Medulla oblongata (tissue), 1 donor: Measurements from ENCODE around the gene SLU7.
A peak's percentile ranks its signal among the peaks of the same experiment; 100 is the strongest.

ENCODE experiments used
- DNase-seq: peaks from one replicate; pipeline ENCODE4 v3.0.0-alpha.2; 2015; ENCODE audit errors: extremely low spot score

Gene SLU7

DNA sequence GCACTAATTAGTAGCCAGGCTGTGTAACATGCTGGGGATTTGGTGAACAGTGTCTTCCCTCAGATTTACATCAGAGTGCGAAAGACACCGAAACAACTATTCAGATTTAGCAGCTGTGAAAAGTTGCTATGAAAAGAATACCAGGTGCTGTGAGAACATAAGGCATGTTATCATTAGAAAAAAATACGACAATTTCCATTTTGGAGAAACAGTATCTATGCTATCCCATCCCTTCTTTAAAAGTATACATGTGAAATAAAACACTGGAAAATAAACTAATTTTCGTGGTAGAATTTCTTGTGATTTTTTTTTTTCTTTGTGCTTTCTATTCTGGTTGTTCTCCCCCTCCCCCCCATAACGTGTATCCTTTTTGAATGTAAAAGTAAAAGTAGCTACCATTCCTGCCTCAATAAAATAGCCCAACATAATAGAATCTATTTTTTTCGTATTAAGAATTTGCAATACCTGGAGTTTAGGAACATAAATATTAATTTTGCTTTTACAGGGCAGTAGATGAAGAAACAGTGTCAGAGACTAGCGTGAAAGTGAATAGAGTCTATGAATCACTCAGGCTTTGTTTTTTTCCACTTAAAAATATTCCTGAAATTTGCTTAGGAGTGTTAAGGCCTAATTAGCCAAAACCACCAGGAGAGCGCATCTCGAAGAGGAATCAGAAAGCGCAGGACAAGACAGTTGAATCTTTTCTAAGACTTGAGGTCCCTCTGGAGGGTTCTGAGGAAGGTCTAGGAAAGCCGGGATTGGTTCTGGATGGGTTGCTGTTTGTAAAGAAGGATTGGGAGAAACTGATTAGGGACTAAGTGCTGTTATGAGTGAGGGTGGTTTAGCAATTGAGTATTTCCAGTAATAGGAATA is 813 bp upstream of the SLU7 start:
- DNase-seq, result peak; percentile 17

DNA sequence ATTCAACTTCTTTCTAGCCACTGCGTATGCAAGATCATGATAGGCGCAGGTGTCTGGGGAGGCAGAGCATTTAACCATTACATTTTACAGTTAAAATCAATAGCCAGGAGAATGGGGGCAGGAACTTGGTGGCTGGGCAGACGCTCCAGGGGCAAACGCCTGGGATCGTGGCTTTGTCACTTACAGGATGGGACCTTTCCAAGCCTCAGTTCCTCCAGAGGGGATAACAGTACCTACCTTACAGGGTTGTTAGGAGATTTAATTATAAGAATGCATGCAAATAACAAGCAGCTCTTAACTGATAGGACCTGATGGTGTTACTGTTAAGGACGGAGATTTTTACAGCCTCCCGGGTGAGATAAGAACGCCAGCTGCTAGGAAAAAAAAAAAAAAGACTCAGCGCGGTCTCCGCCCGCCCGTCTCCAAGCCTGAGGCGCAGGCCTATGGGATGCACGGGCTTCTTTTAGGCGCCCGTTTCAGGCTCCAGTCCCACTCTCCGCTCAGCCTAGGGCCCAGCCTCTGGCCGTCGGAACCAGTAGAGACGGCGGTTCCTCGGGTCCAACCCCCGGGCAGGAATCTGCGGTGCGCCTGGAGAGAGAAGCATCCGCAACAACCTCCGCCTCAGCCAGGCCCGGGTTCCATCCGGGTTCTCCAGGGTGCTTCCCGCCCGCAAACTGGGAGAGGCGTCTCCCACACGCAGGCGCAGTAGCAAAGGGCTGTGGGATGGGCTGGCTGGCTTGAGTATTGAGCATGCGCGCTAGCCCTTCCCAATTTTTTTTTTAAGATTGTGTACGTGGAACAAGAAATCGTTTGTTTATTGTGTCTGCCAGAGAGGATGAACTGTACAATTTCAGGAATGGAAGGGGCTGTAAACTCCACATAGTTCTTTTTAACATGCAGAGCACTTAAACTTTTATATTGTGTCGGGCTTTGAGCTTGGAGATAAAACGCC is 19.2 kb downstream of the SLU7 start, which contains the start of gene FAM200C:
FAM200C (minus strand) TSS at position 653 of the 952 bp plus-strand sequence. CDS start 4,564 bp downstream, outside the sequence.
- peak; percentile 96 for DNase-seq

DNA sequence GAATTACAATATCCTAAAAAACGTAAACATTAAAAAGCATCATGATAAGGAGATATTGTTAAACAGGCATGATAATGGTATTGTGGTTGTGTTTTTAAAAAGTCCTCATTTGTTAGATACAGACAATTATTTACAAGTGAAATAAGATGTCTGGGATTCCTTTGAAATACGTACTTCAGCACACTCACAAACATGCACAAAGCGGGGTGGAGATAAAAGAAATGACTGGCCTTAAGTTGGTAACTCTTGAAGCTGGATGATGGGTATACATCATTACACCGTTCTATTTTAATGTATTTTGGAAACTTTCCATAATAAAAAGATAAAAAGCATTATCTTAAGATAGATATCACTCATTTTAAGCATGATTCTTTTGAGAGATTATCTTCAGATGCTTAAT is 20.1 kb downstream of the SLU7 start:
- no peak for DNase-seq

DNA sequence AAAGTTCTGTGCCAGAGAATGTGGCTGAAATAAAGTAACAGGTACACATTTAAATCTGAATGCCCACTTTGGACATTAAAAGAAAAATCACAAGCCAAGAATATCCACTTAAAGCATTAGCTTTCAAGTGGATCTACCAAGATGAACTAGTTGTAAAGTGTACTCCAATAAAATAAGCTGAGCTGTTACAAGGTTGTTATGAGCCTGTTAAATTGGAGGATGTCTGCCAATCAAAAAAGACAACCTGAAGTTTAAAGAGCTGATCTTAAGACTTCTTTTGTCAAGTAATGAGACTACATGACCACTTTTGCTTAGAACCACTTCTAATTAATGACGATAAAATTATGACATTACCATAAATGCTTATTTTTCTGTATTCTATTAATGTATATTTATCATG is 21.4 kb downstream of the SLU7 start:
- no peak for DNase-seq

DNA sequence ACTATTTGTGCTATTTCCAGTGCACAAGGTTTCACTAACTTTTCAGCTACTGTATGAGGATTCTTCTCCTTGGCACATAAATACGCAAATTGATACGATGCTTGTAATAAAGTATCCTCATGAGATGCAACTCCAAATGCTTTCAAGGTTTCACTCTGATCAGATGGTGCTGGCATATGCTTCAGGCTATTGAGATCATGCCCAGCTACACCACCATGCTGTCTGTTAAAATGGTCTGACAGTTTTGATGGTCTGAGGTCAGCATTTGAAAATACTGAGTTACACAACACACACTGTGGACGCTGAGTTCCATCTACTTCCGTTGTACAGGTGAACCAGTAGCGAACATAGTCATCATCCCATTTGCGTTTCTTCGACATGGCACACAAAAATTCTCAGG is 23.8 kb downstream of the SLU7 start:
- DNase-seq, result no peak

DNA sequence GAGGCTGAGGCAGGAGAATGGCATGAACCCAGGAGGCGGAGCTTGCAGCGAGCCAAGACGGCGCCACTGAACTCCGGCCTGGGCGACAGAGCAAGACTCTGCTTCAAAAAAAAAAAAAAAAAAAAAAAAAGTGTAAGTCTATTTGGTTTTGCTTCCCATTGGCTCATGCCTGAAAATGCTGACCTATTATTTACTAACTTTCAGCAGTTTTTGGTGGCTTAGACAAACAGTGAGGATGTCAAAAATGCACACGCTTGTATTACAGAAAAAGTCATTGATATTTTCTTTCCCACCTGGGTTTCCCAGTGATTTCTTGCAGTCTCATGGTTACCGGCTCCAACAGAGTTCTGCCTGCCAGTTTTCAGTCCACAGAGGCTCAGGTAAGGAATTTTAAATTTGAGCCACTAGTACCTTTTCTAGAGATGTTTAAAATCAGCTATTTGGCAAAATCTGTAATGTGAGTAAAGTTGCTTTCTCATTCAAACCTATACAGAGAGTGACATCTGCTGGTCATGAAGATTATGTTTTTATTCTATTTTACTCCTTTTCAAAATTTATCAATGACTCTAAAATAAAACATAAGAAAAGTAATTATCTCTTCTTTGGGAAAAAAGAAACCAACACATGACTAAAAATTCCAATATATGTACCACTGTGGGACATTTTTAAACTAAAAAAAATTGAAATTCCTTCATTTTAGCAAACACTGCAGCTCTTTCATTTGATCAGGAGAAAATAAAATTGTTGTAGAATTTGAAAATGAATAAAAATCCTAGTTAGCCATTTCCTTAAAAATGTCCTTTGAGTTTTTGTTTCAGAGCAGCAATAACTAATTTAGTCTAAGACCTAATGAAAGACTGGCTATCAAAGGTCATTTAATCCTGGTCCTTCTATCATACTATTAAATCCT is 27.8 kb downstream of the SLU7 start:
- DNase-seq, result peak; percentile 34

DNA sequence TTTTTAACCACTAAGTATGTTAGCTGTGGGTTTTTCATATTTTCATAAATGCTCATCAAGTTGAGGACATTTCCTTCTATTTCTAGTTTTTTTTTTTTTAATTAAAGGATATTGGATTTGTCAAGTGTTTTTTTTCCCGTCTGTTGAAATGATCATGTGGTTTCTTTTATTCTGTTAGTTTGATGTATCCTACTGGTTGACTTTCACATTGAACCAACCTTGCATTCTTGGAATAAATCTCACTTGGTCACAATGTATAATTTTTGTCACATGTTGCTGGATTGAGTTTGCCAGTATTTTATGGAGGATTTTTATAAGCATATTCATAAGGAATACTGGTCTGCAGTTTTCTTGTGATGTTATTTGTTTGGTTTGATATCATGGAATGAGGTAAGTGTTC is 31.4 kb downstream of the SLU7 start:
- DNase-seq, result no peak

DNA sequence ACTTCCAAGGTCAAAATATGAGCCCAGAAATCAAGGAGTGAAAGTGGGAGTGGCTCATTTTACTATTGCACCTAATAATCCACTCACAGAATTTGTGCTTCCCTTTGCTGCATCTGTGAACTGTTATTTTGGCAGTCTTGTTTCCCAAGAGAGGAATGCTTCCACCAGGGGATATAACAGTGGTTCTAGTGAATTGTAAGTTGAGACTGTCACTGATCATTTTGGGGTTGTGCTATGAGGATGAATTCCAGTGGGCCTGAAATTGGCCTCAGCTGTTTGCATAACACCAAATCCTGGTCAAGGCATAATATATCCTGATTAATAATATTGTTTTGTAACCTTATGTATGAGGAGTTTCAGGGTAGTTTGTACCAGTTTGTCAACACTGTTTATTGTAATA is 33.4 kb downstream of the SLU7 start:
- no peak for DNase-seq

DNA sequence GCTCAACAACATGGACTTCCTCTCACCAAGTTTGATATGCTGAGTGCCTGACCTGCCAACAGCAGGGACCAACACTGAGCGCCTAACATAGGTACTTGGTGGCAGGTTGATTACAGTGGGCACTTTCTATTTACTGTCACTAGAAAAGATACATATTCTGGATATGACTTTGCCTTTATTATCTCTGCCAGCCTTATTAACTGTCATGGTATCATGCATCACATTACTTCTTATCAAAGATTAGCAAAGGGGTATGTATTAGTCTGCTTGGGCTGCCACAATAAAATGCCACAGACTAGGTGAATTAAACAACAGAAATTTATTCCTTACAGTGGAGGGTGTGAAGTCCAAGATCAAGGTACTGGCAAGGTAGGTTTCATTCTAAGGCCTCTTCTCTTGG is 34.2 kb downstream of the SLU7 start:
- no peak for DNase-seq

DNA sequence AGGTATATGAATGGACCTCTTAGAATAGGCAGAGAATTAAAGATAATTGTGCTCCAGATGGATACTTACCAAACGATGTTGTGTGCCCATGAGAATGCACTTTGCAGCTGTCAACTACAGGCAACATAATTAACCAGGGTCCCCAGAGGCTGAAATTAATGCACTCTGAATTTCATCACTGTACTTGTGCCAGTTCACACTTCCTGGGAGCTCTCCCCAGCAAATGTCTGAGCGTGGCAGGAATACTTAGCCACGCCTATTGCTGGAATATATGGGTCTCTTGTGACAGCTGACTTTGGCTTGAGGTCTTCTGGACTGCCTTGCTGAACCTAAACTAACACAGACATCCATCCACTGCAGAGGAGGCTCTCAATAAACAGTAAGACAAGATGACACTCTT is 36.5 kb downstream of the SLU7 start:
- DNase-seq, result no peak

DNA sequence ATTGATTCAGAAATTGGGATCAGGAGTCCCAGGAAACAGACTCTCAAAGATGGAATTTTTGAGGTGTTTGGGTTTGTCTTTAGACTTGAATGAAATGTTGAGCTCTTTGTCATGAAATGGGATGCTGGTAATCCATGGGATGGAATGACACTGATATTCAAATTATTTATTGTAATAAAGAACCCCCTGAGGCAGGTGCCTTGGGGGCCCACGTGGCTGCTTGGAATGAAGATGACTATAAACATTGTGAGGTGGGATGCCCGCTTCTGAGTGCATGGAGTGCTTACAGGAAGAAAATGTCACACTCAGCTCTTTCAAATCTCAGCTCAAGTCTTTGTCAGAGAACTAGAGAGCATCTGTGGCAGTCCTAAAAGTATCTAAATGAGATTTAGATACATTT is 38.8 kb downstream of the SLU7 start:
- DNase-seq, result no peak

DNA sequence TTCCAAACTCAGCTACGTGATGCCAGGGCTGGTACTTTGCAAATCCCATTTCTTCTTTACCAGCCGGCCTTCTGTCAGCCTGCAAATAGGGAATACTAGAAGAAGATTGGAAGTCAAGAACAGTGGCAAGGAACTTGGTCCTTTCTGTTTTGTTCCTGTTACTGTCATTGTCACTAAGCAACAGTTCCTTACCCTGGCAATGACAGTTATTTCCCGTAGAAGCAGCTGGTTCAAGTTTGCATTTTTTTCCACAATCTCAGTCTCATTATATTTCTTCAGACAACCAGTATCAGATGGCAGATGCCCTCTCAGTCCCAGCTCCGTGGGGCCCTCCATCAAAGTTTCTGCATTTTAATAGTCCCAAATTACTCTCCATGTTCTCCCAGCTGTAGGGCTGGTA is 39.4 kb downstream of the SLU7 start:
- no peak for DNase-seq

DNA sequence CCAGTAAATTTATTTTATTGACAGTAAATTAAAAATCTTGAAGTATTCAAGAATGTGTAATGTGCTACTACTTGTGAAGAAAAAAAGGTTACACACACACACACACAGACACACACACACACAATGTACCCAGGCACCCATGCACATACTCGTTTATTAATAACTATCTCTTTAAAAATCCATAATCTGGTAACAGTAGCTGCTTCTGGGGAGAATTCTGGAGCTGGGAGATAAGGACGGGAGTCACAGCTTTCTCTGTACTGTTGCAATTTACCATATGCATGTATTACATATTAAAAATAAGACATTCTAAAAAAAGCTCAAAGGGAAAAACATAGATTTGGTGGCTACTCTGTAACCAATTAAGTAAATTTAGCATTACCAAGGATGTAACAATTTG is 40.6 kb downstream of the SLU7 start:
- no peak for DNase-seq

DNA sequence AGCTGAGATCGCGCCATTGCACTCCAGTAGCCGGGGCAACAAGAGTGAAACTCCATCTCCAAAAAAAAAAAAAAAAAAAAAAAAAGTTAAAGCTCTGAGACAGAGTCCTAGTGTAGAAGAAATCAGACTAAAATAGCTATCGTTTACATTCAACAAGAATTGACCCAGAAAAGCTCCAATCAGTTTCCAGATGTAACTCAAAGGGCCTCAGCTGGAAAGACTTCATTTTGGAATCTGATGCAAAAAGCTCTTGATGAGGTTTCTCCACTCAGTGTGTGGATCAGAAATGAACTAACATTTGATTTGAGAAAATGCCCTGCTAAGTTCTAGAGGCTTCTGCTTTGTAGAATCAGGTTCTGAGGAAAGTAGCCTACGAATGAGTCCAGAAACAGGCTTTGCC is 41.2 kb downstream of the SLU7 start:
- no peak for DNase-seq

DNA sequence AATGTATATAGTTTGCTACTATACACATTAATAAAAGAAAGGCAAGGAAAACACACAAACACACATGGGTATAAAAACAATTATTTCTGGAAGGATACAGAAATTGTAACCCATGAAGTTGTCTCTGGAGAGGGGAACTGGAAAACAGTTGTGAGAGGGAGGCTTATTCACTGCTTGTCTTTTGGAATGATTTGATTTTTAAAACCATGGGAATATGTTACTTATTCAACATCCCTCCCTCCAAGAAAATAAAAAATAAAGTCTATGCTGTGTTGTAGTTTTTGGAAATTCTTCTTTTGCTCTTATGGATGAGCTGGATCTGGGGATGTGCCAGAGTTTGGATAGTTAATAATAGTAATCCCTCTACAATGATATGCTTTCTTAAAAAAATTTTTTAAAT is 42.5 kb downstream of the SLU7 start:
- DNase-seq, result no peak

DNA sequence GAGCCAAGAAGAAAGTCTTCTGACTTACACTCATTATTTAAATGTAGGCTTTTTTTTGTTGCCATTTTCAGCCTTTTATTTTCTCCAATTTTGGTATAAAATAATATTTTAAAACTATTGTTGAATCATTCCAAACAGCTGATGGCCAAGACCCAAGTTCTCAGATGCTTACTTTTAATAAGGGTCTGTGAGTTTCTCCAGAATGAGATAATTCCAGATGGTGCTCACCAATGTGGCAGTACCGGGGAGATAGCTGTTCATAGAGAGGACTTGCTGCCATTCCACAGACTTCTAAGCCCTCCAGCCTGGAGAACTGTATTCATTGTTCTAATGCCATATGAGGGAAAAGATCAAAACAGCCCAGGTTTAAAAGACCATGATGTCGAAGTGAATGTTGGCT is 43.2 kb downstream of the SLU7 start:
- no peak for DNase-seq

DNA sequence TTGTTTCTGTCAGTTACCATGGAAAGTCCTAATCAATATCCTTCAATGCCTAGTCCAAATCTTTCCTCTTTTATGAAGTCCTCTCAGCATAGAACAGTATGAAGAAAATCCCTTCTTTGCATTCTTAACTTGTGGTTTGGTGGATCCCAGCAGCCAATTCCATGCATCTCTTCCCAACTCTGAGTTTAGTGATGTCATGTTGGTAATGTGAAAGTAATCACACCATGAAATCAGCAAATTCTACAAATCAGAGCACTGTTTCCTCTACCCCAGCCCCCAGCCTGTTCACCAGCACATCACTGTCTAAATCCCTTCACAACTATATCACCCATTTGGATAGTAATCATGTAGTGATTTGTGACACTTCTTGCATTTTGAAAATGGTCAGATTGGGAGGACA is 43.7 kb downstream of the SLU7 start:
- DNase-seq, result no peak

DNA sequence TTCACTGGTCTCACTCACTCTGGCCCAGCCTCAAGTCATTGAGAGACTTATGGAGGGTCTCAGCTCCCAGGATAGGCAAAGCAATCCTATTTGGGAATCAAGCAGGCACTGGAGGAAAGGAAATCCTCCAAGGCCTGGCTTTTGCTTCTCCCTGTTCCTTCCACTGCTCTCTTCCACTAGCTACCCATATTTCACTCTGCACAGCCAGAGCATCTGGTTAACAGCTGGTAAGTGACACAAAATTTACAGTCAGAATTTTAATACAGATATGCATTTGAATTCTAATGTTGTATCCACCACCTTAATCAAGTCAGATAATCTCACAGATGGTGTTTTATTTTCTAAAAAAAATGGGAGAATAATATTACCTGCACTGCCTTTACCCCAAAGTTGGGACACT is 47.6 kb downstream of the SLU7 start:
- DNase-seq, result no peak

DNA sequence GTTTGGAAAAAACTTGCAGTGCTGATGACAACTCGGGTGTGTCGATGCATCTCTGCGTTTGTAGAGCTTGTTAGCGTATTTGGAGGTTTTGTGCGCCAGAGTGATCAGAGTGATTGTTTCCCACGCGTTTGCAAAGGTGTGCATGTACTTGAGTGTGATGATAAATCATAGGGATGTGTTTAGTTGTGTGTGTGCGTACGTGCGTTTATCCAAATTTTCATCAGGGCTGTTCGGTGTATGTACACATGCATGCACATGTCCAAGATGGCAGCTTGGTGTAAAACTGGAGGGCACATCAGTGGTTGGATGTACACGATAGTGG is 48.2 kb downstream of the SLU7 start:
- DNase-seq, result peak; percentile 23

DNA sequence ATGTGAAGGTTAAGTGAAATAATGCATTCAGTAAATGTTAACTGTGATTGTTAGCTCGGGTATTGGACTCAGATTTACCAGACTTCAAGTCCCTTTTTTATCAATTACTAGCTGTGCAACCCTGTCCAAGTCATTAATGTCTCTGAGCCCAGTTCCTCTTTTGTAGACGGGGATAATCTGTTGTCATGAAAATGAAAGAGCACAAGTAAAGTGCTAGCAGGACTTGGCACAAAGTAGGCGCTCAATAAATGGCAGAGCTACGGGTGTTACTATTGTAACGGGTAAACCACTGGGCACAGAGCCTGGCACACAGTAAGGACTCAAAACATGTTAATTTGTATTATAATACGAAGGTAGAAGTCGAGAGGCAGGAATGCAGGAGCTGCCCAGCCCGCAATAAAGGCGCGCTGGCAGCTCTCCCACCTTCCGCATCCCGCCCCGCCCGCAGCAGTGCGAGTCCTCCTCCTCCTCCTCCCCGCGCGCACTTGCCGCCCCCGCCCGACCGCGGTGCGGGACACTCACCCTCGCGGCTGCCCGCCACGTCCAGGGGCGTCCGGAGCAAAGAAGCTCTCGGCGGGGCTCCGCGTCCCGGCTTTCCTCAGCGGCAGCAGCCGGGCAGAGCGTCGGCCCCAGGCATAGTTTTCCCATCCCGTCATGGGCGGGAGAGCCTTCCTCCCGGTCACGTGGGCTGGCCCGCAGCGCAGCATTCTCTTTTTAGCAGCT is 48.7 kb downstream of the SLU7 start, which contains the start of gene C1QTNF2:
C1QTNF2 (minus strand) TSS at position 637 of the 723 bp plus-strand sequence. CDS start 15,615 bp downstream, outside the sequence.
- peak; percentile 18 for DNase-seq

DNA sequence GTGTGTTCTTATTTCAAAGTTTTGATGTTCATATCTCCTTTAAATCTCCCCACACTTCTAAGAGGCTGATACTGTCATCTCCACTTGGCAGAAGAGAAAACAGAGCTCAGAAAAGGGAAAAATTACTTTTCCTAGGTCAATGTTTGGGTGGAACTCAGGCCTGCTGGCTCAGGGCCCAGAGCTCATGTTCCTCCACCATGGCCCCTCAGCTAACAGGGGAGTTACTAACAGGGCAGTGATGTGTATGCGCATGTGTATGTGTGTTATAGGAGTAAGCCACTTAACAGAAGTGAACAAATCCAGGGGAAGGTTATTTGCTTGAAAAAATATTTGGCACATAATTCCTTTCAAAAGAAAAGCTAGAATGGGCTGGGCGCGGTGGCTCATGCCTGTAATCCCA is 51.0 kb downstream of the SLU7 start:
- DNase-seq, result no peak
